Lower leg skin (tissue), 4 donors: ENCODE measurements around the gene PPP3R1. TPM values are rescaled to one million over a fixed set of nuclear protein-coding genes. Genes with fewer than 3 reads are reported as not detected.
"Not testable (repeated sequence)": the region's sequence is repeated elsewhere in the genome, so short reads cannot be mapped to it uniquely, and the experiment has no call there.

Experiments
- DNase-seq, 2 donors: peaks; one replicate each; pipeline ENCODE4 v3.0.0-alpha.2; 2019; ENCODE audit warnings: low spot score in 2 of 2
- H3K4me3 ChIP-seq: fragments of 200-600 bp; sonication (generic); 2 replicates; pipeline ENCODE4 v1.5.1; 2017; ENCODE audit warnings: mild to moderate bottlenecking, low read depth; ENCODE audit not compliant: poor library complexity, severe bottlenecking
- POLR2A ChIP-seq, 2 donors: fragments of 450-650 bp; IDR thresholded peaks; one replicate each; pipeline ENCODE4 v1.6.1; 2016 to 2017; ENCODE audit warnings: antibody characterized with exemption in 2 of 2, mild to moderate bottlenecking in 1 of 2, moderate library complexity in 1 of 2
- whole genome bisulfite sequencing, 2 donors: methylation state at CpG; one replicate each; pipeline ENCODE4 v1.1.5; 2018; 5-methylcytosine and 5-hydroxymethylcytosine counted together
- intact Hi-C: fragments of 100-400 bp; cut with DNase I; formaldehyde crosslinking; loops from one replicate; pipeline ENCODE4 v1.15.0; 2023; ENCODE audit warnings: low total_unique reads
- total RNA-seq, 4 donors: library from RNA; depleted of rRNA; stranded (reverse); fragments of >200 nt; gene quantifications; one replicate each; pipeline ENCODE4 v1.1.0, GENCODE V29; 2016
- TF ChIP-seq, protein P1 (sequence below), 3 donors: fragments of 450-650 bp; IDR thresholded peaks; one replicate each; pipeline ENCODE4 v1.5.1; 2016; ENCODE audit warnings: antibody characterized with exemption in 3 of 3, mild to moderate bottlenecking in 3 of 3, moderate library complexity in 2 of 3

Gene PPP3R1
- total RNA-seq, 4 donors from 2014 or later, result 31.0 to 42.4 (median 34.7) TPM

DNA sequence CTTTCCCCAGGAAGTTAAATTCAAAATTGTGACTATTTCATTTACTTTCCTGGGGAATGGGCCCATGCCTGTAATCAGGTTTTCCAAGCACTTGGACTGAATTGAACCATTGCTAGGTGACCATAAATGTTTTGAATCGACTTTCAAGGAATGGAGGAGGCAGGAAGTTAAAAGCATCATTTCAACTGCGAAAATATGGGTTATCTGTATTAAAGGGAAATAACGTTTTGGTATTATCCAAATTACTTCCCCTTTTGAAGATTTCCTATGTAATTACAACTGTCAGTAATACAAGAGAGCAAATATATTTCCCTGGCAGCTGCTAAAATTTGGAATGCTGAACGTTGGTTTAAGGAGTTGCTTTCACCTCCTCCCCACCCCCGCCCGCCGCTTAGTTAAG, 75.7 kb downstream of the PPP3R1 start:
- WGBS, 2 donors, result 73 to 77% methylated on average over 7 of the region's 7 CpGs
- no peak for TF ChIP-seq POLR2A (IDR thresholded peaks at IDR 0.05)
- TF ChIP-seq, protein P1, sequence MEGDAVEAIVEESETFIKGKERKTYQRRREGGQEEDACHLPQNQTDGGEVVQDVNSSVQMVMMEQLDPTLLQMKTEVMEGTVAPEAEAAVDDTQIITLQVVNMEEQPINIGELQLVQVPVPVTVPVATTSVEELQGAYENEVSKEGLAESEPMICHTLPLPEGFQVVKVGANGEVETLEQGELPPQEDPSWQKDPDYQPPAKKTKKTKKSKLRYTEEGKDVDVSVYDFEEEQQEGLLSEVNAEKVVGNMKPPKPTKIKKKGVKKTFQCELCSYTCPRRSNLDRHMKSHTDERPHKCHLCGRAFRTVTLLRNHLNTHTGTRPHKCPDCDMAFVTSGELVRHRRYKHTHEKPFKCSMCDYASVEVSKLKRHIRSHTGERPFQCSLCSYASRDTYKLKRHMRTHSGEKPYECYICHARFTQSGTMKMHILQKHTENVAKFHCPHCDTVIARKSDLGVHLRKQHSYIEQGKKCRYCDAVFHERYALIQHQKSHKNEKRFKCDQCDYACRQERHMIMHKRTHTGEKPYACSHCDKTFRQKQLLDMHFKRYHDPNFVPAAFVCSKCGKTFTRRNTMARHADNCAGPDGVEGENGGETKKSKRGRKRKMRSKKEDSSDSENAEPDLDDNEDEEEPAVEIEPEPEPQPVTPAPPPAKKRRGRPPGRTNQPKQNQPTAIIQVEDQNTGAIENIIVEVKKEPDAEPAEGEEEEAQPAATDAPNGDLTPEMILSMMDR (IDR thresholded peaks at IDR 0.05), result no peak
- intact Hi-C loops, result no loop called here
- no peak overlapping the region for H3K4me3 ChIP-seq
- DNase-seq, result no peak

DNA sequence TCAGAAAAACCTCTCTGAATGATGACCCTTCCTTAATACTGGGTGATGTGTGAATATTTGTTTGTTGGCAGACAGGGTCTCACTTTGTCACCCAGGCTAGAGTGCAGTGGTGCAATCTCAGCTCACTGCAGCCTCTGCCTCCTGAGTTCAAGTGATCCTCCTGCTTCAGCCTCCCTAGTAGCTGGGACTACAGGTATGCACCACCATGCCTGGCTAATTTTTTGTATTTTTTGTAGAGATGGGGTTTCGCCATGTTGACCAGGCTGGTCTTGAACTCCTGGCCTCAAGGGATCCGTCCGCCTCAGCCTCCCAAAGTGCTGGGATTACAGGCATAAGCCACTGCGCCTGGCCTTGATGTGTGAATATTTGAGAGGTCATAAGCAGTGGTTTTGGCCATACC, 77.1 kb downstream of the PPP3R1 start:
- intact Hi-C loops, result not testable (repeated sequence)
- 96% methylated on average over 4 of the region's 4 CpGs for WGBS, 2 donors

DNA sequence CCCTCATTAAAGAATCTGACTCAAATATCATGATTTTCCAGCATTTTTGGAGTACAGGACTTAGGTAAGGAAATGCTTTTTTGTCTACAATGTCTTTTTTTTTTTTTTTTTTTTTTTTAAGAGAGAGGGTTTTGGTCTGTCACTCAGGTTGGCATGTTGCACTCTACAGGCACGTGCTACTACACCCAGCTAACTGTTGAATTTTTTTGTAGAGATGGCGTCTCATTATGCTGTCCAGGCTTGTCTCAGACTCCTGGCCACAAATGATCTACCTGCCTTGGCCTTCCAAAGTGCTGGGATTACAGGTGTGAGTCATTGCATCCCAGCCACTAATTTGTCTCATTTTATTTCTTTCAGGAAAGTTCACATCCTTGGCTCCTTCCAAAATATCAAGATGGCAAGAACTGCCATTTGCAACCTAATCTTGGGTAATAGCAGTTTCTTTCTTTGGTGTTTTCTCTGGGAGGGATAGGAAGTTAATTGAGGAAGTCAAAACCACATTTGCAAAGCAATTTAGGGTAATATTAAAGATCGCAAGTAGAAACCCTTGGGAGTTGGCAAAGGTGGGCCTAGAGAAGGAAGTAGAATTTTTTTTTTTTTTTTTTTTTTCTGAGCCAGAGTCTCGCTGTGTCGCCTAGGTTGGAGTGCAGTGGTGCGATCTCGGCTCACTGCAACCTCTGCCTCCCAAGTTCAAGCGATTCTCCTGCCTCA, 79.2 kb downstream of the PPP3R1 start:
- 78 to 79% methylated on average over 8 of the region's 8 CpGs for WGBS, 2 donors
- no peak for DNase-seq
- no peak overlapping the region for H3K4me3 ChIP-seq
- TF ChIP-seq, protein P1 (IDR thresholded peaks at IDR 0.05), result no peak
- no peak for TF ChIP-seq POLR2A (IDR thresholded peaks at IDR 0.05)
- intact Hi-C loops, result no loop called here

More for the DNA sequence above, 77.1 kb downstream of the PPP3R1 start:
- not testable (repeated sequence) for H3K4me3 ChIP-seq, DNase-seq

DNA sequence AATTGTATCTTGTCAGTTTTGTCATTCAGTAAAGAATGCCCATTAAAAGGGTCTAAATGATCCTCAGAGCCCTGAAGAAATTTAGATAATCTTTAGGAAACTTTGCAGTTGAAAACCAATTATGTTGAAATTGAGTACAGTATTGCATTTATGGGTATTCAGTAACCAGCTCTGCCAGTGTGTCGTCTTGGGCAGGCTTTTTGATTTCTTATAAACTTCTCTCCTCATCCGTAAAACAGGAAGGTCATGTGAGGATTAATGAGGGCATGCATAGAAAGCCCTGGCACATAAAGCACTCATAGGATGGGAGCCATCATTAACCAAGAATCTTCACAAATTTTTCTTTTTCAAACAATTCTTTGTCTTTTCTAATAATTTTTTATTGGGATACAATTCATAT, 79.8 kb downstream of the PPP3R1 start:
- H3K4me3 ChIP-seq, result no peak overlapping the region
- no peak for DNase-seq
- 41 to 44% methylated on average over 2 of the region's 2 CpGs for WGBS, 2 donors
- intact Hi-C loops, result no loop called here
- TF ChIP-seq, protein P1 (IDR thresholded peaks at IDR 0.05), result no peak
- no peak for TF ChIP-seq POLR2A (IDR thresholded peaks at IDR 0.05)

DNA sequence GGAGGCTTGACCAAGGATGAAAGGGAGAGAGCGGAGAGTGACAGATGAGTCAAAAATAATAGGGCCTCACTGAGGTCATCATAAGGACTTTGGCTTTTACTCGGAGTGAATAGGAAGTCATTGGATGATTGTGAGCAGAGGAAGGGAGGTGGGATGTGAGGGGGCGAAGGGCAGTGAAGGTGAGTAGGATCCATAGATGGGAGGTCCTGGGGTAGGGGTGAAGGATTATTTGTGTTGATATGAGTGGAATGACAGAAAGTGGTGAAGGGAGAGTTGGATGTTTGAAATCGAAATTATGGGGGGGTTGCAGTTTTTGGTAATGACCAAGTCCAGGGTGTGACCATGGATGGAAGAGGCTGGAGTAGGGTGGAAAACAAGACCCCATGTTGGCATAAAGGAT, 80.6 kb downstream of the PPP3R1 start:
- intact Hi-C loops, result no loop called here
- no peak for TF ChIP-seq POLR2A (IDR thresholded peaks at IDR 0.05)
- TF ChIP-seq, protein P1 (IDR thresholded peaks at IDR 0.05), result no peak
- no peak for DNase-seq
- WGBS, 2 donors, result 86 to 95% methylated on average over 3 to 4 of the region's 4 CpGs
- no peak overlapping the region for H3K4me3 ChIP-seq

DNA sequence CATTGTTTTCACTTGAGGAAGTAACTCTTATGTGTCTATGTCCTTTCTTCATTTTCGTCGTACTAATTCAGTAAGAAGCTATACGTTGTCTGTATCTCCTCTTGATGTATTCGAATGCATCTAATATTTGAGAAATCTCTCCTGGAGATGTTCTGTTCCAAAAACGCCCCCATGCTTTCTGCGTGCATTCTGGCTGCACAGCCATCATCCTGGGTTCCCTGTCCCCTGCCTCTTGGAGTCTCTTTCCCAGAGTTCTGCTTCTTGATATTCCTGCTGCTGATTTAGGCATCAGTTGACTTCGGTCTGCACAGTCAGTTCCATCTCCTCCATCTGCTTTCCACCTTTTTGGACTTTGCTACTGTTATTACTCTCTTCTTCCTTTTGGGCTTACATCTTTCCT, 81.2 kb downstream of the PPP3R1 start:
- TF ChIP-seq POLR2A (IDR thresholded peaks at IDR 0.05), result no peak
- TF ChIP-seq, protein P1 (IDR thresholded peaks at IDR 0.05), result no peak
- DNase-seq, result no peak
- intact Hi-C loops, result no loop called here
- 92 to 94% methylated on average over 7 of the region's 7 CpGs for WGBS, 2 donors
- no peak overlapping the region for H3K4me3 ChIP-seq
